Mesothelial cell of epicardium (in vitro differentiated cells): Measurements from ENCODE around the gene CDC42BPA. TPM values are rescaled to one million over a fixed set of nuclear protein-coding genes. Genes with fewer than 3 reads are reported as not detected.

Experiments
- DNase-seq, 2 experiments: peaks; one replicate each; pipeline ENCODE4 v3.0.0; 2021; ENCODE audit warnings: low spot score in 2 of 2; ENCODE audit not compliant: unreplicated experiment in 2 of 2
- H3K27ac Mint-ChIP-seq: 2 replicates; pipeline ENCODE4 v1.8.0; 2021; ENCODE audit warnings: mixed read lengths
- H3K27me3 Mint-ChIP-seq: 2 replicates; pipeline ENCODE4 v1.8.0; 2021; ENCODE audit warnings: low read depth, mixed read lengths
- H3K36me3 Mint-ChIP-seq: 2 replicates; pipeline ENCODE4 v1.8.0; 2021; ENCODE audit warnings: mixed read lengths
- H3K4me1 Mint-ChIP-seq: 2 replicates; pipeline ENCODE4 v1.8.0; 2021; ENCODE audit warnings: mixed read lengths
- H3K4me3 Mint-ChIP-seq: 2 replicates; pipeline ENCODE4 v1.8.0; 2021; ENCODE audit warnings: mild to moderate bottlenecking, moderate library complexity, mixed read lengths
- H3K9me3 Mint-ChIP-seq: 2 replicates; pipeline ENCODE4 v1.8.0; 2021; ENCODE audit warnings: mixed read lengths
- total RNA-seq: library from RNA; stranded (reverse); gene quantifications from 3 replicates; pipeline ENCODE4 v1.2.1, GENCODE V29; 2021
- TF ChIP-seq, protein P1 (sequence below): fragments of 200-600 bp; sonication (generic); IDR thresholded peaks from one replicate; pipeline ENCODE4 v1.5.0; 2021; ENCODE audit warnings: antibody characterized with exemption; ENCODE audit not compliant: unreplicated experiment

Gene CDC42BPA
- total RNA-seq, 1 donor from 2014 or later: 44.4 TPM

DNA sequence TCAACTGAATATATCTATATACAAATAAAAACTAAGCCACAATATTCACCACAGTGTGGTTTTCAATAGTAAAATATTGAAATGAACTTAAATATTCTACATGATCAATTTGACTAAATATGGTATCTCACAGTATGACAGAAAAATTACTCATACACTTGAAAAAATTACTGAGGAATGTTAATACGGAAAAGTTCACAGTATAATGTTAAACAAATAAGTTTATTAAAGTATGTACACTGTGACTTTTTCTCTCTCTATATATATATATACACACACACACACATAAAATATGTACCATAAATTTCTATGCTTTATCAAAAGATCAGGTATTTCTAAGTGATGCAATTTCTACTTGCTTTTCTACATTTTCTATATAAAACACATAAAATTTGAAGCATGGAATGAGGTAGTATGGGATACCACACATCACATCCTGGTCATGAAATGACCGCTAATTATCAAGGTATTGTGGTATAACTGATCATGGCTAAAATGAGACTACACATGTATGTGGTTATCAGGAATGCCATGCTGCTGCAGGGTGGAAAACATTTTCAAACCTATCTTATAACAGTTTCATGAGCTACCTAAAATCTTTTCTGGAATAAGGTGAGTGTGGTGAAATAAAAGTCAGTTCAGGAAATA is 102.3 kb downstream of the CDC42BPA start:
- Mint-ChIP-seq H3K27me3 (no peaks in the 10 kb centered on the region), H3K4me1 (no peaks in the 10 kb centered on the region), H3K36me3 (peaks cover 7% of the 10 kb centered on the region), H3K4me3 (no peak overlapping the region), H3K9me3 (no peaks in the 10 kb centered on the region), H3K27ac (no peak overlapping the region)
- TF ChIP-seq, protein P1, sequence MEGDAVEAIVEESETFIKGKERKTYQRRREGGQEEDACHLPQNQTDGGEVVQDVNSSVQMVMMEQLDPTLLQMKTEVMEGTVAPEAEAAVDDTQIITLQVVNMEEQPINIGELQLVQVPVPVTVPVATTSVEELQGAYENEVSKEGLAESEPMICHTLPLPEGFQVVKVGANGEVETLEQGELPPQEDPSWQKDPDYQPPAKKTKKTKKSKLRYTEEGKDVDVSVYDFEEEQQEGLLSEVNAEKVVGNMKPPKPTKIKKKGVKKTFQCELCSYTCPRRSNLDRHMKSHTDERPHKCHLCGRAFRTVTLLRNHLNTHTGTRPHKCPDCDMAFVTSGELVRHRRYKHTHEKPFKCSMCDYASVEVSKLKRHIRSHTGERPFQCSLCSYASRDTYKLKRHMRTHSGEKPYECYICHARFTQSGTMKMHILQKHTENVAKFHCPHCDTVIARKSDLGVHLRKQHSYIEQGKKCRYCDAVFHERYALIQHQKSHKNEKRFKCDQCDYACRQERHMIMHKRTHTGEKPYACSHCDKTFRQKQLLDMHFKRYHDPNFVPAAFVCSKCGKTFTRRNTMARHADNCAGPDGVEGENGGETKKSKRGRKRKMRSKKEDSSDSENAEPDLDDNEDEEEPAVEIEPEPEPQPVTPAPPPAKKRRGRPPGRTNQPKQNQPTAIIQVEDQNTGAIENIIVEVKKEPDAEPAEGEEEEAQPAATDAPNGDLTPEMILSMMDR: no peak
- no peak for DNase-seq

DNA sequence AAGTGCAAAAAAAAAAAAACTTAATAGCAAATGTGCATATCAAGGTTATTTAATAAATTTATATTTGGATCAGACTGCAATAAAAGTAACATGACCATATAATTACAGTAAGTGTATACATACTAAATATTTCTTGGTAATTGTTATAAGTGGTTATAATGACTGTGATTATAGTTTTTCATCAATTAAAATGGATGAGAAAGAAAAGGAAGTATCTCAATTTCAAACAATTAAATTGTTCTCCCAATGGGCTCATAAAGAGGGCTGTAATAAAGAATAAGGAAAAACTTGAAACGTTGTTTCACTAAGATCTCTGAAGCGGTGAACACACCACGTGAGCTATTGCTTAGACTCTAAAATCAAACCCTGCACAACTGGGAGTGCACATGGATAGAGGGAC is 104.1 kb downstream of the CDC42BPA start:
- Mint-ChIP-seq H3K36me3 (peaks cover 14% of the 10 kb centered on the region), H3K4me1 (no peaks in the 10 kb centered on the region), H3K27me3 (no peaks in the 10 kb centered on the region), H3K9me3 (no peaks in the 10 kb centered on the region), H3K27ac (no peak overlapping the region), H3K4me3 (no peak overlapping the region)
- TF ChIP-seq, protein P1: no peak
- no peak for DNase-seq

DNA sequence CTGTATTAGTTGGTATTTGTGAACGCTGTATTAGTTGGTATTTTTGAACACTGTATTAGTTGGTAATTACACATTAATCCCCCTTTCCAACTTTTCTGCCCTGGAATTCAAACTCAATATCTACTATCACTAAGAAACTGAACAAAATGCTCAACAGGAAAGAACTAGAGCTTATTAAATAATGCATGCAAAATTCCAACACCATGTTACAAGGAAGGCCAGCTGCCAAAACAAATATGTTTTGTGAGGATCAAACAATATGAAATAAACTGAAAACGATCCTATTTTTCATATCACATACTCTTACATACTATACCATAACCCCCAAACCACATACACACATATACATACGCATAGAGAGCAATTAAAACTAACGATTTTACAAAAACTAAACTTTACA is 104.9 kb downstream of the CDC42BPA start:
- DNase-seq: no peak
- Mint-ChIP-seq H3K9me3 (no peaks in the 10 kb centered on the region), H3K4me3 (no peak overlapping the region), H3K4me1 (no peaks in the 10 kb centered on the region), H3K36me3 (peaks cover 14% of the 10 kb centered on the region), H3K27me3 (no peaks in the 10 kb centered on the region), H3K27ac (no peak overlapping the region)
- TF ChIP-seq, protein P1: no peak

DNA sequence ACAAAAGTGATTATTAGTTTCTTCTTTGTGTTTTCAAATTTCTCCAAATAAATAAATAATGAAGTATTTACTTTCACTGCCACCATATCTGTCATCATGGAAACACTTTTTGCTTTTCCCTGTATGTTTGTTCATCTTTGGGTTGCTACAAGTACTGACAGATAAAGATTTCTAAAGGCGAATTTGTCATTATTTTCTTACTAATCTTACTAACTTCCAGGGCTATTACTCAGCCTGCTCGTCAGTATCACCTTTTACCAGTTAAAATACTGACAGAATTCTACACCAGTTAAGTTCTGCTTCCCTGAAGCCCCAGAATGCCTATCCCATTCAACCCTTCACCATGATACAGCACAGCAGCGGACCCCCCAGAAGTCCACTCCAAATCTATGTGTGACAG is 106.1 kb downstream of the CDC42BPA start:
- no peaks in the 10 kb centered on the region for H3K4me1 Mint-ChIP-seq
- H3K9me3 Mint-ChIP-seq: no peaks in the 10 kb centered on the region
- peaks cover 11% of the 10 kb centered on the region for H3K36me3 Mint-ChIP-seq
- H3K4me3 Mint-ChIP-seq: no peak overlapping the region
- no peaks in the 10 kb centered on the region for H3K27me3 Mint-ChIP-seq
- no peak overlapping the region for H3K27ac Mint-ChIP-seq
- no peak for DNase-seq
- TF ChIP-seq, protein P1: no peak

DNA sequence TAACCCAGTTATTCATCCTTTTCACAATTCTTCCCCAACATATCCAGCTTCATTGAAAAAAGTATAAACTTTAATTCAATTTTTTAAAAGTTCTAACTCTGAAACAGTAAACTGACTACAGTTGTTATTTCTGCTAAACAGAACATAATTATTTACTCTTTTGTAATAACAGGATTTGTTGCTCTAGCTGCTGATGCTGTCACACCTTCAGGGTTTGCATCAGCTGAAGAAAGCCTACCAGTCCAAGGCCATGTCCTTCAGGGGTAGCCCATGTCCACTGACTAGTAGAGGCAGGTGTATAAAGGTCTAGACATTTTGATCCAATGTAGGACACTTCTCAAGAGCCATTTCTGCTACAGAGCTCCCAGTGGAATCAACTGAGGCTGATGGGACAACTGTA is 107.7 kb downstream of the CDC42BPA start:
- peaks cover 11% of the 10 kb centered on the region for H3K36me3 Mint-ChIP-seq
- TF ChIP-seq, protein P1: no peak
- no peak overlapping the region for H3K4me3 Mint-ChIP-seq
- no peaks in the 10 kb centered on the region for H3K4me1 Mint-ChIP-seq
- H3K9me3 Mint-ChIP-seq: no peaks in the 10 kb centered on the region
- H3K27ac Mint-ChIP-seq: no peak overlapping the region
- H3K27me3 Mint-ChIP-seq: no peaks in the 10 kb centered on the region
- DNase-seq: no peak

DNA sequence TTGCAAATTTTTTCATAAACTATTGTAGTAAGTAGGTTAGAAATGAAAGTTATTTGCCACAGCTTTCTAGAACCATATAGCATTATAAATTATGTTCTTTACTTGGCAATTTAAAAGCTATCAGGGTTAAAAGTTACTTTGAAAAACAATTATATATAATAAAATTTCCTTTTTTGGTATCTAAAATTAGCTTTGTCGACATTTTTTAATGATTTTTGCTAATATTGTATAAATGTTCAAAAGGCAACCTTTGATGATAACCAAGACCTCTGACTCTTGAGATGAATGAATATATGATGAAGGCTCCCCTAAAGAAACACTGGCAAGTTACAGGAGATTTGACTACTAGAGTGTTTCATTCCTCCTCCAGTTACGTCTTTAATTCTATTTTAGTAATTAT is 121.2 kb downstream of the CDC42BPA start:
- no peaks in the 10 kb centered on the region for H3K4me1 Mint-ChIP-seq
- no peaks in the 10 kb centered on the region for H3K9me3 Mint-ChIP-seq
- no peaks in the 10 kb centered on the region for H3K27me3 Mint-ChIP-seq
- DNase-seq: no peak
- no peak overlapping the region for H3K4me3 Mint-ChIP-seq
- TF ChIP-seq, protein P1: no peak
- no peak overlapping the region for H3K27ac Mint-ChIP-seq
- H3K36me3 Mint-ChIP-seq: peaks cover 7% of the 10 kb centered on the region
